OCI-LY3 (cell line): ENCODE results near the gene PARD3.

Source experiments
- H2AFZ ChIP-seq: fragments of 200-600, 300-600 bp; shearing (Covaris generic); 2 replicates; pipeline ENCODE4 v1.6.0; 2014; ENCODE audit warnings: antibody characterized with exemption, low read depth, low read length
- H3K27ac ChIP-seq: fragments of 200-600, 300-600 bp; sonication (generic); 2 replicates; pipeline ENCODE4 v1.5.1; 2014; ENCODE audit warnings: mild to moderate bottlenecking, low read length, moderate library complexity, mixed read lengths
- H3K27me3 ChIP-seq: fragments of 200-600, 300-600 bp; sonication (generic); 2 replicates; pipeline ENCODE4 v1.6.1; 2014; ENCODE audit warnings: low read depth, low read length, mixed read lengths
- H3K36me3 ChIP-seq: fragments of 200-600, 300-600 bp; sonication (generic); replicated peaks from 2 replicates; pipeline ENCODE3; 2014; ENCODE audit warnings: low read depth, low read length, mixed read lengths
- H3K4me1 ChIP-seq: fragments of 300-600, 200-600 bp; sonication (generic); 2 replicates; pipeline ENCODE4 v1.6.1; 2014; ENCODE audit warnings: low read length, mixed read lengths
- H3K4me2 ChIP-seq: fragments of 200-600, 300-600 bp; sonication (generic); 2 replicates; pipeline ENCODE4 v1.6.1; 2014; ENCODE audit warnings: low read length, mixed read lengths
- H3K4me3 ChIP-seq: fragments of 300-600, 200-600 bp; sonication (generic); 2 replicates; pipeline ENCODE4 v1.5.1; 2014; ENCODE audit warnings: antibody characterized with exemption, mild to moderate bottlenecking, low read length, moderate library complexity
- H3K79me2 ChIP-seq: fragments of 300-600, 200-600 bp; shearing (Covaris generic); 2 replicates; pipeline ENCODE4 v1.6.1; 2014; ENCODE audit warnings: mild to moderate bottlenecking, low read length, mixed read lengths
- H3K9ac ChIP-seq: fragments of 300-600, 200-600 bp; shearing (Covaris generic); 2 replicates; pipeline ENCODE4 v1.6.0; 2014; ENCODE audit warnings: mild to moderate bottlenecking, low read length, moderate library complexity
- H3K9me3 ChIP-seq: fragments of 200-600, 300-600 bp; shearing (Covaris generic); 2 replicates; pipeline ENCODE4 v1.6.1; 2014; ENCODE audit warnings: low read length, mixed read lengths; ENCODE audit not compliant: insufficient read depth
- H4K20me1 ChIP-seq: fragments of 200-600, 300-600 bp; sonication (generic); 2 replicates; pipeline ENCODE4 v1.6.1; 2016; ENCODE audit warnings: low read length, mixed read lengths; ENCODE audit not compliant: insufficient read depth
- EZH2phosphoT487 ChIP-seq: fragments of 200-600 bp; shearing (Covaris generic); IDR thresholded peaks from 2 replicates; pipeline ENCODE4 v1.6.1; 2018; ENCODE audit warnings: antibody characterized with exemption, mixed run types, low read depth
- TF ChIP-seq, protein P1 (sequence below): fragments of 200-600, 300-600 bp; sonication (generic); IDR thresholded peaks from 2 replicates; pipeline ENCODE4 v1.5.1; 2014; ENCODE audit warnings: antibody characterized with exemption, low read length, low read depth

PARD3 gene

DNA sequence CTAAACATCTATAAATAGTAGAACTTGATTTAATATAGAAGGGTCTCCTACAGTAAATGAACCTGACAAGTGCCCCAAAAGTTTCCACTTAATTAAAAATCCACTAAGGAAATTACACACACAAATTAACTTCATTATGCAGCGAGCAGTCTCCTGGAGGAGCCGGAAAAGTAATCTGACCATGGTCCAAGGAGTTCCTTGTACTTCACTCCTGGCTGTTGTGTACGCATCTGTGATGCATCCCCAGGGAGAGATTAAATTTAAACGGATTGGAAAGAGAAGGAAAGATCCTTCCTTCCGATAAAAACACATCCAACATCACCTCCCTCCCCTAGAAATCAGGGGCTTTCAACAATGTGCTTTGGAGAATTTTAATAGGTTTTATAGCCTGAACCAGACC, 85.5 kb downstream of the PARD3 start:
- Histone ChIP-seq H3K79me2 (no peaks in the 10 kb centered on the region), H3K4me2 (no peak overlapping the region), H3K9ac (no peak overlapping the region), H3K4me3 (no peak overlapping the region), H3K4me1 (no peaks in the 10 kb centered on the region), H3K27ac (no peak overlapping the region), H4K20me1 (no peaks in the 10 kb centered on the region), H3K27me3 (no peaks in the 10 kb centered on the region), H3K9me3 (no peaks in the 10 kb centered on the region), H2AFZ (no peak overlapping the region), H3K36me3 (no peaks in the 10 kb centered on the region)
- TF ChIP-seq EZH2phosphoT487 = no peak
- TF ChIP-seq, protein P1, sequence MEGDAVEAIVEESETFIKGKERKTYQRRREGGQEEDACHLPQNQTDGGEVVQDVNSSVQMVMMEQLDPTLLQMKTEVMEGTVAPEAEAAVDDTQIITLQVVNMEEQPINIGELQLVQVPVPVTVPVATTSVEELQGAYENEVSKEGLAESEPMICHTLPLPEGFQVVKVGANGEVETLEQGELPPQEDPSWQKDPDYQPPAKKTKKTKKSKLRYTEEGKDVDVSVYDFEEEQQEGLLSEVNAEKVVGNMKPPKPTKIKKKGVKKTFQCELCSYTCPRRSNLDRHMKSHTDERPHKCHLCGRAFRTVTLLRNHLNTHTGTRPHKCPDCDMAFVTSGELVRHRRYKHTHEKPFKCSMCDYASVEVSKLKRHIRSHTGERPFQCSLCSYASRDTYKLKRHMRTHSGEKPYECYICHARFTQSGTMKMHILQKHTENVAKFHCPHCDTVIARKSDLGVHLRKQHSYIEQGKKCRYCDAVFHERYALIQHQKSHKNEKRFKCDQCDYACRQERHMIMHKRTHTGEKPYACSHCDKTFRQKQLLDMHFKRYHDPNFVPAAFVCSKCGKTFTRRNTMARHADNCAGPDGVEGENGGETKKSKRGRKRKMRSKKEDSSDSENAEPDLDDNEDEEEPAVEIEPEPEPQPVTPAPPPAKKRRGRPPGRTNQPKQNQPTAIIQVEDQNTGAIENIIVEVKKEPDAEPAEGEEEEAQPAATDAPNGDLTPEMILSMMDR = no peak

DNA sequence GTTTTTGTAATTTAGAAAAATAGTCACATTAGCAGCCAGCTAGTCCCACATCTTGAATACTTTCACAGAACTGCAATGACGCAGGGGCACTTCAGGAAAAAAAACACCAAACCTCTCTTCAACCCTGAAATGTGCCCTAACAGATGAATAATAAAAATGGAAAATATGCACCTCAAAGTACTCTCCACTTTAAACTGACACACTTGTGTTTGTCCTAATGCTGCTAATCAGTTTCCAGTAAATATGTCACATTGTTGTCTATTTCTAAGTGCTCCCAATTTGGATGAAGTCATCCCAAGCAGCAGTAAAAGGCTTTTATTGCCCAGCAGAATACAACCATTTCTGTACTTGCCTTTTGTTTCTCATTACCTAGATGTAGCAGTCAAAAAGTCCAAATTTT, 86.7 kb downstream of the PARD3 start:
- Histone ChIP-seq H2AFZ (no peak overlapping the region), H3K27ac (no peak overlapping the region), H3K4me1 (no peaks in the 10 kb centered on the region), H3K27me3 (no peaks in the 10 kb centered on the region), H3K36me3 (no peaks in the 10 kb centered on the region), H3K9ac (no peak overlapping the region), H3K9me3 (no peaks in the 10 kb centered on the region), H3K4me2 (no peak overlapping the region), H4K20me1 (no peaks in the 10 kb centered on the region), H3K4me3 (no peak overlapping the region), H3K79me2 (no peaks in the 10 kb centered on the region)
- TF ChIP-seq EZH2phosphoT487 = no peak
- TF ChIP-seq, protein P1 = no peak

DNA sequence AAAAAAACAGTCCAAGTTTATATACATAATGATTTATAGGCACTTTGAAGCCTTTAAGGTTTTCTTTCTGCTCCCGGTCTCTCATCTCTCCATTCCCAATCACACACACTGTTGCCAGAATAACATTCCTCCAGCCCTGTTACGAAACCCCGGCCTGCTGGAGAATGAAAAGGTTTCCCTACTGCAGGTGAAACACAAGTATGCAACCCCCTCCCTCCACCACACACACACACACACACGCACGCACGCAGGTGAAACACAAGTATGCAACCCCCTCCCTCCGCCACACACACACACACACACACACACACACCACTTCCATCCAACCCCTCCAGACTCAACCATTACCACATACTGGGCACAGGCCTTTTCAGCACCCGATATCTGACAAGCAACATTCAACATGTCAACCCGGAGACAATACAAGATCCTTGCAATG, 87.5 kb downstream of the PARD3 start:
- Histone ChIP-seq H3K9me3 (no peaks in the 10 kb centered on the region), H3K36me3 (no peaks in the 10 kb centered on the region), H3K4me1 (no peaks in the 10 kb centered on the region), H3K4me3 (no peak overlapping the region), H4K20me1 (no peaks in the 10 kb centered on the region), H3K79me2 (no peaks in the 10 kb centered on the region), H2AFZ (no peak overlapping the region), H3K27me3 (no peaks in the 10 kb centered on the region), H3K9ac (no peak overlapping the region), H3K27ac (no peak overlapping the region), H3K4me2 (no peak overlapping the region)
- TF ChIP-seq, protein P1 = no peak
- no peak for TF ChIP-seq EZH2phosphoT487

GRCh38 chr10:34726862-34727261, 88.2 kb downstream of the PARD3 start:
- Histone ChIP-seq H3K36me3 (no peaks in the 10 kb centered on the region), H3K4me2 (no peak overlapping the region), H3K4me1 (no peaks in the 10 kb centered on the region), H3K27ac (no peak overlapping the region), H3K27me3 (no peaks in the 10 kb centered on the region), H3K9me3 (no peaks in the 10 kb centered on the region), H2AFZ (no peak overlapping the region), H3K4me3 (no peak overlapping the region), H4K20me1 (no peaks in the 10 kb centered on the region), H3K9ac (no peak overlapping the region), H3K79me2 (no peaks in the 10 kb centered on the region)
- TF ChIP-seq, protein P1 = no peak
- TF ChIP-seq EZH2phosphoT487 = no peak
